Fibroblast of lung (primary cell): ENCODE results near the gene RUFY1.

ENCODE experiments used
- CTCF ChIP-seq, 2 donors: IDR thresholded peaks in 1 of 2; conservative IDR thresholded peaks in 1 of 2; 1 replicate in 1 of 2; 2 replicates in 1 of 2; pipeline ENCODE4 v1.5.1; 2011 to 2012; ENCODE audit warnings: low read length in 2 of 2, control low read depth in 1 of 2, inconsistent platforms in 1 of 2, low read depth in 1 of 2, mild to moderate bottlenecking in 1 of 2
- EZH2 ChIP-seq: IDR thresholded peaks from 2 replicates; pipeline ENCODE4 v1.5.1; 2012; ENCODE audit warnings: low read length, control low read depth, mild to moderate bottlenecking; ENCODE audit errors: missing control alignments

GRCh38 chr5:179612577-179613459 lies 62.5 kb downstream of the RUFY1 start:
- TF ChIP-seq CTCF (conservative IDR thresholded peaks at IDR 0.05 in 1 of 2, IDR thresholded peaks at IDR 0.05 in 1 of 2; ENCODE audit: low read depth in 1 of 2, low read length in 2 of 2) (no peak), EZH2 (no peak)
